ENCODE results near the gene DDIT3. TPM values are rescaled to one million over a fixed set of nuclear protein-coding genes. Genes with fewer than 3 reads are reported as not detected.

The DDIT3 gene
- total and polyA plus RNA-seq, 2 of the 13 experiments (the other 11 are each of a cell fraction or from before 2014, with no cell fraction given) = 27.5 to 48.7 TPM

DNA sequence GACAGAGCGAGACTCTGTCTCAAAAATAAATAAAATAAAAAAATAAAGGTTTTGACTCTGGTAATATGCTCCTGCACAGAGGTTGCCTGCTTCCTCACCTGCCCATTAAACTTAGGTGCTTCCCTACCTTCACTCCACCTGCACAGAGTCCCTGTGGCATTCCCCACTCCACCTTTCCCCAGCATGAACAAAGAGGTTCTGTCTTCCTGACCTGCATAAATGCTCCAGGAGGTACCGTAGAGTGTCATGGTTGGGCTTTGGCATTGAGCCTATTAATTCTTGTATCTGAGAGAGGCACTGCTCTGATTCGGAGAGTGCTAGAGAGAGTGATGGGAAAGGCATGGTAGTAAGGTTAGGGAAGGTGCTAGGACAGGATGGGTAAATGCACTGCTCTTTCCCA is 46.9 kb downstream of the DDIT3 start (continued):
- no peak for TF ChIP-seq HOXD1 (CRISPR knock-in tag; IDR thresholded peaks at IDR 0.05)
- TF ChIP-seq ZNF383 (CRISPR knock-in tag; IDR thresholded peaks at IDR 0.05; ENCODE audit: borderline replicate concordance) = no peak
- TF ChIP-seq, protein P1, sequence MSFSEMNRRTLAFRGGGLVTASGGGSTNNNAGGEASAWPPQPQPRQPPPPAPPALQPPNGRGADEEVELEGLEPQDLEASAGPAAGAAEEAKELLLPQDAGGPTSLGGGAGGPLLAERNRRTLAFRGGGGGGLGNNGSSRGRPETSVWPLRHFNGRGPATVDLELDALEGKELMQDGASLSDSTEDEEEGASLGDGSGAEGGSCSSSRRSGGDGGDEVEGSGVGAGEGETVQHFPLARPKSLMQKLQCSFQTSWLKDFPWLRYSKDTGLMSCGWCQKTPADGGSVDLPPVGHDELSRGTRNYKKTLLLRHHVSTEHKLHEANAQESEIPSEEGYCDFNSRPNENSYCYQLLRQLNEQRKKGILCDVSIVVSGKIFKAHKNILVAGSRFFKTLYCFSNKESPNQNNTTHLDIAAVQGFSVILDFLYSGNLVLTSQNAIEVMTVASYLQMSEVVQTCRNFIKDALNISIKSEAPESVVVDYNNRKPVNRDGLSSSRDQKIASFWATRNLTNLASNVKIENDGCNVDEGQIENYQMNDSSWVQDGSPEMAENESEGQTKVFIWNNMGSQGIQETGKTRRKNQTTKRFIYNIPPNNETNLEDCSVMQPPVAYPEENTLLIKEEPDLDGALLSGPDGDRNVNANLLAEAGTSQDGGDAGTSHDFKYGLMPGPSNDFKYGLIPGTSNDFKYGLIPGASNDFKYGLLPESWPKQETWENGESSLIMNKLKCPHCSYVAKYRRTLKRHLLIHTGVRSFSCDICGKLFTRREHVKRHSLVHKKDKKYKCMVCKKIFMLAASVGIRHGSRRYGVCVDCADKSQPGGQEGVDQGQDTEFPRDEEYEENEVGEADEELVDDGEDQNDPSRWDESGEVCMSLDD (CRISPR knock-in tag; IDR thresholded peaks at IDR 0.05; ENCODE audit: borderline replicate concordance) = no peak
- TF ChIP-seq STAT5B (CRISPR knock-in tag; IDR thresholded peaks at IDR 0.05) = no peak
- no peak for TF ChIP-seq E2F1 (CRISPR knock-in tag; IDR thresholded peaks at IDR 0.05)
- TF ChIP-seq, protein P2, sequence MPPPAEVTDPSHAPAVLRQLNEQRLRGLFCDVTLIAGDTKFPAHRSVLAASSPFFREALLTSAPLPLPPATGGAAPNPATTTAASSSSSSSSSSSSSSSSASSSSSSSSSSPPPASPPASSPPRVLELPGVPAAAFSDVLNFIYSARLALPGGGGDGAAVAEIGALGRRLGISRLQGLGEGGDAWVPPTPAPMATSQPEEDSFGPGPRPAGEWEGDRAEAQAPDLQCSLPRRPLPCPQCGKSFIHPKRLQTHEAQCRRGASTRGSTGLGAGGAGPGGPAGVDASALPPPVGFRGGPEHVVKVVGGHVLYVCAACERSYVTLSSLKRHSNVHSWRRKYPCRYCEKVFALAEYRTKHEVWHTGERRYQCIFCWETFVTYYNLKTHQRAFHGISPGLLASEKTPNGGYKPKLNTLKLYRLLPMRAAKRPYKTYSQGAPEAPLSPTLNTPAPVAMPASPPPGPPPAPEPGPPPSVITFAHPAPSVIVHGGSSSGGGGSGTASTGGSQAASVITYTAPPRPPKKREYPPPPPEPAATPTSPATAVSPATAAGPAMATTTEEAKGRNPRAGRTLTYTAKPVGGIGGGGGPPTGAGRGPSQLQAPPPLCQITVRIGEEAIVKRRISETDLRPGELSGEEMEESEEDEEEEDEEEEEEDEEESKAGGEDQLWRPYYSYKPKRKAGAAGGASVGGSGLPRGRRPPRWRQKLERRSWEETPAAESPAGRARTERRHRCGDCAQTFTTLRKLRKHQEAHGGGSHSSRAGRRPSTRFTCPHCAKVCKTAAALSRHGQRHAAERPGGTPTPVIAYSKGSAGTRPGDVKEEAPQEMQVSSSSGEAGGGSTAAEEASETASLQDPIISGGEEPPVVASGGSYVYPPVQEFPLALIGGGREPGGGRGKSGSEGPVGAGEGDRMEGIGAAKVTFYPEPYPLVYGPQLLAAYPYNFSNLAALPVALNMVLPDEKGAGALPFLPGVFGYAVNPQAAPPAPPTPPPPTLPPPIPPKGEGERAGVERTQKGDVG (CRISPR knock-in tag; IDR thresholded peaks at IDR 0.05; ENCODE audit: borderline replicate concordance) = no peak

Data from HepG2 (cell line).